Measurements from ENCODE around the gene ABTB2. TPM values are rescaled to one million over a fixed set of nuclear protein-coding genes. Genes with fewer than 3 reads are reported as not detected.
A peak's percentile ranks its signal among the peaks of the same experiment; 100 is the strongest.

The ABTB2 gene
- total and polyA plus RNA-seq, 2 of the 8 experiments (the other 6 are each of a cell fraction or from before 2014, with no cell fraction given): 7.7 to 10.2 TPM

DNA sequence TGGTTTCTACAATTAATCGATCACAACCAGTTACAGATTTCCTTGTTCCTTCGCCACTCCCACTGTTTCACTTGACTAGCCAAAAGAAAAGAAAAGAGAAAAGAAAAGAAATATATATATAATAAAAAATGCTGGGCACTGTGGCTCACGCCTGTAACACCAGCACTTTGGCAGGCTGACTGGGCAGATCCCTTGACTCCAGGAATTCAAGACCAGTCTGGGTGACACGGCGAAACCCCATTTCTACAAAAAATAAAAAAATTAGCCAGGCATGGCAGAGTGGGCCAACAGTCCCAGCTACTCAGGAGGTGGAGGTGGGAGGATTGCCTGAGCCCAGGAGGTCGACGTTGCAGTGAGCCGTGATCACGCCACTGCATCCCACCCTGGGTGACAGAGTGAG is 168.6 kb downstream of the ABTB2 start:
- Histone ChIP-seq H2AFZ (ENCODE audit: low read length) (no peak overlapping the region), H3K4ac (replicated peaks; ENCODE audit: insufficient read length, low read depth, low read length) (no peak overlapping the region), H2BK15ac (ENCODE audit: low read length) (no peak overlapping the region), H3K23me2 (ENCODE audit: low read depth, low read length) (no peaks in the 10 kb centered on the region), H3K36me3 (ENCODE audit: control insufficient read depth in 2 of 4, insufficient read depth in 4 of 4, low read length in 3 of 4) (no peaks in the 10 kb centered on the region), H2BK12ac (ENCODE audit: low read depth, low read length) (no peak overlapping the region), H3K9ac (replicated peaks in 1 of 4; ENCODE audit: extremely low read depth in 1 of 4, low read depth in 3 of 4, low read length in 3 of 4) (no peak overlapping the region), H3K14ac (ENCODE audit: insufficient read length) (no peak overlapping the region), H2BK20ac (ENCODE audit: low read length) (no peak overlapping the region), H3K4me2 (ENCODE audit: insufficient read depth in 1 of 2, low read depth in 2 of 2, low read length in 2 of 2) (no peak overlapping the region), H3K79me2 (ENCODE audit: control insufficient read depth in 1 of 2, insufficient read depth in 2 of 2, low read length in 2 of 2) (no peaks in the 10 kb centered on the region), H3K27ac (ENCODE audit: low read depth, low read length) (no peak overlapping the region), H4K20me1 (replicated peaks in 1 of 2; ENCODE audit: control insufficient read depth in 1 of 2, insufficient read depth in 2 of 2, low read length in 2 of 2) (no peaks in the 10 kb centered on the region), H2AK5ac (ENCODE audit: low read depth, low read length) (0 out of 2 replicates have a peak overlapping the region, but pooled peaks have one; percentile 45), H2BK5ac (ENCODE audit: low read depth, low read length) (no peak overlapping the region), H3K4me1 (replicated peaks in 1 of 4; ENCODE audit: control insufficient read depth in 3 of 4, insufficient read depth in 4 of 4, low read length in 3 of 4) (peaks cover 20 to 42% (median 23%) of the 10 kb centered on the region in 4 experiments), H3K79me1 (ENCODE audit: low read depth, low read length) (no peaks in the 10 kb centered on the region), H3K4me3 (ENCODE audit: extremely low read depth in 1 of 4, insufficient read depth in 2 of 4, low read depth in 3 of 4, low read length in 4 of 4) (no peak overlapping the region), H3K23ac (ENCODE audit: insufficient read length) (no peak overlapping the region), H4K8ac (ENCODE audit: extremely low read depth, insufficient read depth, low read length) (no peak overlapping the region), H3K56ac (replicated peaks; ENCODE audit: insufficient read length, low read depth, low read length) (no peak overlapping the region), H4K91ac (replicated peaks; ENCODE audit: insufficient read length, low read length) (no peak overlapping the region), H3K18ac (ENCODE audit: extremely low read depth, low read length) (no peak overlapping the region), H4K5ac (ENCODE audit: insufficient read length, low read depth, low read length) (no peak overlapping the region), H3K27me3 (replicated peaks in 1 of 4; ENCODE audit: control insufficient read depth in 3 of 4, extremely low read depth in 1 of 4, insufficient read depth in 3 of 4, low read length in 3 of 4) (no peaks in the 10 kb centered on the region), H2BK120ac (replicated peaks; ENCODE audit: low read depth, low read length) (no peak overlapping the region), H3K9me3 (ENCODE audit: insufficient read depth in 2 of 2, low read depth in 1 of 2, low read length in 1 of 2) (no peaks in the 10 kb centered on the region)
- CTCF ChIA-PET (ENCODE audit: partially characterized antibody): interaction anchor here (0.6 to 7.7 kb wide), 4 partner anchors 10 to 359 kb away, joined by 3 to 92 read pairs (median 6); no protein-coding TSS in a partner anchor
- DNase-seq (ENCODE audit: low read depth in 1 of 2, low spot score in 2 of 2): no peak
- no peak for FAIRE-seq
- WGBS, 2 experiments (ENCODE audit: extremely low coverage in 1 of 2, insufficient coverage in 1 of 2, insufficient read length in 1 of 2, insufficient replicate concordance in 2 of 2, low coverage in 1 of 2, low lambda C conversion rate in 2 of 2, missing lambda C conversion rate in 1 of 2): 82% methylated on average over 9 of the region's 9 CpGs; no CpG with 5 or more reads in 1 of the 2 experiments
- POLR2A ChIA-PET (ENCODE audit: partially characterized antibody): interaction anchor here (2.5 kb wide), 1 partner anchor 168 kb away, joined by 9 read pairs; the partner anchor contains the start of gene ABTB2
- no peak for TF ChIP-seq POU5F1 (IDR thresholded peaks at IDR 0.05; ENCODE audit: low read depth, low read length)
- no peak for TF ChIP-seq CEBPB (IDR thresholded peaks at IDR 0.05; ENCODE audit: low read depth, low read length)
- no peak for TF ChIP-seq EP300 (IDR thresholded peaks at IDR 0.05; ENCODE audit: borderline replicate concordance in 1 of 2, low read depth in 2 of 2, low read length in 2 of 2)
- TF ChIP-seq, protein P1, sequence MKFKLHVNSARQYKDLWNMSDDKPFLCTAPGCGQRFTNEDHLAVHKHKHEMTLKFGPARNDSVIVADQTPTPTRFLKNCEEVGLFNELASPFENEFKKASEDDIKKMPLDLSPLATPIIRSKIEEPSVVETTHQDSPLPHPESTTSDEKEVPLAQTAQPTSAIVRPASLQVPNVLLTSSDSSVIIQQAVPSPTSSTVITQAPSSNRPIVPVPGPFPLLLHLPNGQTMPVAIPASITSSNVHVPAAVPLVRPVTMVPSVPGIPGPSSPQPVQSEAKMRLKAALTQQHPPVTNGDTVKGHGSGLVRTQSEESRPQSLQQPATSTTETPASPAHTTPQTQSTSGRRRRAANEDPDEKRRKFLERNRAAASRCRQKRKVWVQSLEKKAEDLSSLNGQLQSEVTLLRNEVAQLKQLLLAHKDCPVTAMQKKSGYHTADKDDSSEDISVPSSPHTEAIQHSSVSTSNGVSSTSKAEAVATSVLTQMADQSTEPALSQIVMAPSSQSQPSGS (IDR thresholded peaks at IDR 0.05; ENCODE audit: low read length): no peak
- no peak for TF ChIP-seq NRF1 (IDR thresholded peaks at IDR 0.05; ENCODE audit: low read depth, low read length)
- TF ChIP-seq PHF8 (conservative IDR thresholded peaks at IDR 0.05; ENCODE audit: low read depth, low read length): no peak
- TF ChIP-seq POLR2AphosphoS5 (IDR thresholded peaks at IDR 0.05; ENCODE audit: low read depth, low read length): no peak
- TF ChIP-seq NANOG (IDR thresholded peaks at IDR 0.05; ENCODE audit: insufficient read depth, low read depth, low read length, poor library complexity, severe bottlenecking): no peak
- no peak for TF ChIP-seq TEAD4 (IDR thresholded peaks at IDR 0.05; ENCODE audit: low read depth, low read length)
- TF ChIP-seq CHD2 (IDR thresholded peaks at IDR 0.05; ENCODE audit: low read length): no peak
- TF ChIP-seq BACH1 (IDR thresholded peaks at IDR 0.05; ENCODE audit: low read length): no peak
- no peak for TF ChIP-seq RAD21 (IDR thresholded peaks at IDR 0.05 in 1 of 2, conservative IDR thresholded peaks at IDR 0.05 in 1 of 2; ENCODE audit: low read depth in 2 of 2, low read length in 2 of 2)
- TF ChIP-seq SP1 (IDR thresholded peaks at IDR 0.05; ENCODE audit: low read depth, low read length): no peak
